ES-I3 (cell line): ENCODE data around the gene HAAO.
"Not testable (repeated sequence)": the region's sequence is repeated elsewhere in the genome, so short reads cannot be mapped to it uniquely, and the experiment has no call there.

Experiments used
- H3K36me3 ChIP-seq: 2 replicates; pipeline ENCODE4 v1.6.1; 2013; ENCODE audit warnings: mild to moderate bottlenecking, low read length, control low read depth, moderate library complexity; ENCODE audit not compliant: insufficient read depth
- H3K4me1 ChIP-seq: 2 replicates; pipeline ENCODE4 v1.6.1; 2013; ENCODE audit warnings: mild to moderate bottlenecking, control low read depth, low read length; ENCODE audit not compliant: insufficient read depth
- H3K9ac ChIP-seq: 2 replicates; pipeline ENCODE4 v1.6.1; 2013; ENCODE audit warnings: low read depth, mild to moderate bottlenecking, low read length, moderate library complexity
- H3K9me3 ChIP-seq: 2 replicates; pipeline ENCODE4 v1.6.1; 2013; ENCODE audit warnings: mild to moderate bottlenecking, low read length, moderate library complexity; ENCODE audit not compliant: control insufficient read depth, insufficient read depth

The HAAO gene

GRCh38 chr2:42792583-42793333, at the start of gene HAAO:
HAAO (minus strand) TSS chr2:42792583; CDS start chr2:42792536, 47 bp downstream.
- Histone ChIP-seq H3K9ac (peak within 1 kb of the TSS; percentile 70), H3K36me3 (no peaks in the 10 kb centered on the region), H3K9me3 (no peaks in the 10 kb centered on the region), H3K4me1 (peaks cover 17% of the 10 kb centered on the region)

GRCh38 chr2:42841344-42841743, 49.0 kb upstream of the HAAO start:
- H3K9ac ChIP-seq: no peak overlapping the region
- H3K36me3 ChIP-seq: no peaks in the 10 kb centered on the region
- H3K4me1 ChIP-seq: no peaks in the 10 kb centered on the region
- H3K9me3 ChIP-seq: no peaks in the 10 kb centered on the region

GRCh38 chr2:42840760-42841159, 48.4 kb upstream of the HAAO start:
- no peak overlapping the region for H3K9ac ChIP-seq
- no peaks in the 10 kb centered on the region for H3K36me3 ChIP-seq
- no peaks in the 10 kb centered on the region for H3K9me3 ChIP-seq
- H3K4me1 ChIP-seq: no peaks in the 10 kb centered on the region

GRCh38 chr2:42839809-42840501, 47.6 kb upstream of the HAAO start:
- Histone ChIP-seq H3K9ac (no peak overlapping the region; the same call in 1 of the 2 replicates), H3K4me1 (no peaks in the 10 kb centered on the region), H3K9me3 (no peaks in the 10 kb centered on the region), H3K36me3 (no peaks in the 10 kb centered on the region)

- Histone ChIP-seq H3K9me3 (no peaks in the 10 kb centered on the region), H3K4me1 (no peaks in the 10 kb centered on the region), H3K9ac (no peak overlapping the region), H3K36me3 (no peaks in the 10 kb centered on the region)
These were observed 45.8 kb upstream of the HAAO start for GRCh38 chr2:42838133-42838532.

GRCh38 chr2:42835577-42836371, 43.4 kb upstream of the HAAO start:
- no peak overlapping the region for H3K9ac ChIP-seq
- no peaks in the 10 kb centered on the region for H3K4me1 ChIP-seq
- H3K36me3 ChIP-seq: no peaks in the 10 kb centered on the region
- no peaks in the 10 kb centered on the region for H3K9me3 ChIP-seq

GRCh38 chr2:42834161-42834560, 41.8 kb upstream of the HAAO start:
- H3K36me3 ChIP-seq: no peaks in the 10 kb centered on the region
- H3K4me1 ChIP-seq: no peaks in the 10 kb centered on the region; the same call in 1 of the 2 replicates
- no peak overlapping the region for H3K9ac ChIP-seq
- H3K9me3 ChIP-seq: no peaks in the 10 kb centered on the region

GRCh38 chr2:42832289-42832634, 39.9 kb upstream of the HAAO start:
- Histone ChIP-seq H3K9me3 (no peaks in the 10 kb centered on the region), H3K4me1 (no peaks in the 10 kb centered on the region; the same call in 1 of the 2 replicates), H3K9ac (no peak overlapping the region), H3K36me3 (no peaks in the 10 kb centered on the region)

GRCh38 chr2:42831575-42832288, 39.3 kb upstream of the HAAO start:
- H3K4me1 ChIP-seq, H3K36me3 ChIP-seq, H3K9ac ChIP-seq, H3K9me3 ChIP-seq: not testable (repeated sequence)

- no peaks in the 10 kb centered on the region for H3K36me3 ChIP-seq
- no peak overlapping the region for H3K9ac ChIP-seq
- H3K9me3 ChIP-seq: no peaks in the 10 kb centered on the region
- no peaks in the 10 kb centered on the region; the same call in 1 of the 2 replicates for H3K4me1 ChIP-seq
These were observed 38.7 kb upstream of the HAAO start for GRCh38 chr2:42830922-42831574.

GRCh38 chr2:42829671-42830440, 37.5 kb upstream of the HAAO start:
- Histone ChIP-seq H3K9ac (no peak overlapping the region), H3K36me3 (no peaks in the 10 kb centered on the region), H3K9me3 (no peaks in the 10 kb centered on the region), H3K4me1 (no peaks in the 10 kb centered on the region; the same call in 1 of the 2 replicates)

GRCh38 chr2:42828487-42829425, 36.4 kb upstream of the HAAO start:
- no peaks in the 10 kb centered on the region for H3K9me3 ChIP-seq
- H3K4me1 ChIP-seq: no peaks in the 10 kb centered on the region; the same call in 1 of the 2 replicates
- no peak overlapping the region for H3K9ac ChIP-seq
- no peaks in the 10 kb centered on the region for H3K36me3 ChIP-seq
